HG03457 (cell line): ENCODE results near the gene OGFOD2.

ENCODE experiments used
- ATAC-seq: cut with Tn5 transposase; IDR thresholded peaks from one replicate; pipeline ENCODE4 v1.9.1; 2021; ENCODE audit warnings: moderate number of reproducible peaks; ENCODE audit not compliant: unreplicated experiment

The OGFOD2 gene

GRCh38 chr12:122976648-122976975, 1.6 kb downstream of the OGFOD2 start:
- no peak for ATAC-seq

DNA sequence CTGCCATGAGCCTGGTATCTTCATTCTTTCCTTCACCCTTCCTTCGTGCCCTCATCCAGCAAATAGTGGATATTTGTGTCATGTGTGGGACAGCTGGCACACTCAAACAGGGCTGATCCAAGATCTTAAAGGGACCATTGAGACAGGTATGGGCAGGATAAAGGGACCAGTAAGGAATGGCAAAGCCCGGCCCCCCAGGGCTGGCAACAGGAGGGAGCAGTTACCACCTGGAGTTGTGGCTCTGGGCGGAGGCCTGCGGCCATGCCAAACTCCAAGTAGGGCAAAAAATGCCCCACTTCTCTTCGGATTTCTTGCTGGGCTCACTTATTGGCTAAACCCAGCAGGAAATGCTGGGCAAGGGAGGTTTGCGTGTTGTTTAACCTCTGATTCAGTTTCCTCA, 2.1 kb downstream of the OGFOD2 start:
- ATAC-seq: no peak

GRCh38 chr12:122977655-122978392, 2.8 kb downstream of the OGFOD2 start:
- ATAC-seq: no peak

GRCh38 chr12:122978507-122978955, 3.5 kb downstream of the OGFOD2 start:
- no peak for ATAC-seq

DNA sequence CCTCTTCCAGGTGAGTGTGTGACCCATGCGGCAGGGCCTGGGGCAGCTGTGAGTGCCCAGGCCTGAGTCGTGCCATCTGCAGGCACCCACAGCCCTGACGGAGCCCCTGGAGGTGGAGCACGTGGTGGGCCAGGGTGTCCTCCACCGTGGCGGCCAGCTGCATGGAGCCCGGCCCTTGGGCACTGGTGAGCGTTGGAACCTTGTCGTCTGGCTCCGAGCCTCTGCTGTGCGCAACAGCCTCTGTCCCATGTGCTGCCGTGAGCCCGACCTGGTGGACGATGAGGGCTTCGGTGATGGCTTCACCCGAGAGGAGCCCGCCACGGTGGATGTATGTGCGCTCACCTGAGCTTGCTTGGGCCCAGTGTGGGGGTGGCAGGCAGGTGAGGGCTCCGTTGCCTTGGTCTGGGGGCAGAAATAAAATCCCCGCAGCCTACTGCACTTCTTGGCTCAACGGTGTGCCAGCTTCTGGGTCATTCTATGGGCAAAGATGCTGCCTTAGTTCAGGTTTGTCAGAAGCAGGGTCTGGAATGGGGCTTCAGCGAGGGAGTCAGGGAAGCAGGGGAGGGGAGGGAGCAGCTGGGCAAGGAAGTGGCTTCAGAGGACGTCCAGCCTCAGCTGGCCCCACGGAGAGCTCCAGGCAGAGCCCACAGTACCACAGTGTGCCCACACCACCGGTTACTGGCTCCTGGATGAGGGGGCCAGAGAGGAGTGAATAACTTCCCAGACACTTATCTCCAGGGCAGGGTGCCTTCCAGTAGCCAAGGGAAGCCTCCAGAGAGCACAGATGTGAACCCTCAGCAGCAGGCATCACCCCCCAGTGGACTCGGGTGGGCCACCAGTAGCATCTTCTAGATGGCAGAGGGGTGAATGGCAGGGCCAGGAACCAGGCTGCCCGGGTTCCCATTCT, 4.2 kb downstream of the OGFOD2 start:
- ATAC-seq: no peak

- no peak for ATAC-seq
Measured at GRCh38 chr12:122979908-122980182, 4.8 kb downstream of the OGFOD2 start.

- no peak for ATAC-seq
Measured at GRCh38 chr12:122980183-122981035, 5.4 kb downstream of the OGFOD2 start, which contains the start of gene ARL6IP4. Gene ARL6IP4 (plus strand): TSS chr12:122980681. CDS start chr12:122981140, 459 bp downstream.

- no peak for ATAC-seq
Measured at GRCh38 chr12:122981036-122981471, 6.0 kb downstream of the OGFOD2 start.

DNA sequence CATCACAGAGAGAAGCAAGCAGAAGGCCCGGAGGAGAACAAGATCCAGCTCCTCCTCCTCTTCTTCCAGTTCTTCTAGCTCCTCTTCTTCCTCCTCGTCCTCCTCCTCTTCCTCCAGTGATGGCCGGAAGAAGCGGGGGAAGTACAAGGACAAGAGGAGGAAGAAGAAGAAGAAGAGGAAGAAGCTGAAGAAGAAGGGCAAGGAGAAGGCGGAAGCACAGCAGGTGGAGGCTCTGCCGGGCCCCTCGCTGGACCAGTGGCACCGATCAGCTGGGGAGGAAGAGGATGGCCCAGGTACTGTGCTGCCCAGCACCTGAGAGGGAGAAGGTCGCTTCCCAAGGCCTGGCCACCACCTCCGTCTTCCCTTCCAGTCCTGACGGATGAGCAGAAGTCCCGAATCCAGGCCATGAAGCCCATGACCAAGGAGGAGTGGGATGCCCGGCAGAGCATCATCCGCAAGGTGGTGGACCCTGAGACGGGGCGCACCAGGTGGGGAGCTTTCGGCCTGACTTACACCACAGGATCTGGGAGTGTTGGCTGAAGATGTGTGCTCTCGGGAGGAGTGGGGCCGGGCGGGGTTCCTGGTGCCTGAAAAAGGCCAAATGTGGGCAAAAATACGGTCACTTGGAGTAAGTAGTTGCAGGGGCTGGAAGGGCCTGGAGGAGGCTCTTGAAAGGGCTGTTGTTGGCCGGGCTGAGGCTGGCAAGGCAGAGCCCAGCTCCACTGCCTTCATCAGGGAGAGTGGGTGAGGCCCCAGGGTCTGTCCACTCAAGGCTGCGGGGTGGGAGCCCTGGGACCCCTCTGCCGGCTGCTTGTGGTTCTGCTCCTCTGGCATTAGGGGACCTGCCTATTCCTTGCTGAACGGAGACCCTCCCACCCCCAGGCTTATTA, 6.8 kb downstream of the OGFOD2 start:
- ATAC-seq: no peak

DNA sequence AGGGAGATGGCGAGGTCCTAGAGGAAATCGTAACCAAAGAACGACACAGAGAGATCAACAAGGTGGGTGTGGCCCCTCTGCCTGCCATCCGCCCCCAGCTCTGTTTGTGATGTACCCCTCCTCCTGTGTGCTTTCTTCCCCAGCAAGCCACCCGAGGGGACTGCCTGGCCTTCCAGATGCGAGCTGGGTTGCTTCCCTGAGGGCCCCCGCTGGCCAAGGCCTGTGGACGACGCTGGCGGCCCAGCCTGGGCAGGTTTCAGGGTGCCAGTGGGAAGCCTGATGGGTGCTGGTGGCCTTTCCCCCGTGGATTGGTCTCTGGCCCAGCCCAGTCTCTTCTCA, 7.4 kb downstream of the OGFOD2 start:
- no peak for ATAC-seq

DNA sequence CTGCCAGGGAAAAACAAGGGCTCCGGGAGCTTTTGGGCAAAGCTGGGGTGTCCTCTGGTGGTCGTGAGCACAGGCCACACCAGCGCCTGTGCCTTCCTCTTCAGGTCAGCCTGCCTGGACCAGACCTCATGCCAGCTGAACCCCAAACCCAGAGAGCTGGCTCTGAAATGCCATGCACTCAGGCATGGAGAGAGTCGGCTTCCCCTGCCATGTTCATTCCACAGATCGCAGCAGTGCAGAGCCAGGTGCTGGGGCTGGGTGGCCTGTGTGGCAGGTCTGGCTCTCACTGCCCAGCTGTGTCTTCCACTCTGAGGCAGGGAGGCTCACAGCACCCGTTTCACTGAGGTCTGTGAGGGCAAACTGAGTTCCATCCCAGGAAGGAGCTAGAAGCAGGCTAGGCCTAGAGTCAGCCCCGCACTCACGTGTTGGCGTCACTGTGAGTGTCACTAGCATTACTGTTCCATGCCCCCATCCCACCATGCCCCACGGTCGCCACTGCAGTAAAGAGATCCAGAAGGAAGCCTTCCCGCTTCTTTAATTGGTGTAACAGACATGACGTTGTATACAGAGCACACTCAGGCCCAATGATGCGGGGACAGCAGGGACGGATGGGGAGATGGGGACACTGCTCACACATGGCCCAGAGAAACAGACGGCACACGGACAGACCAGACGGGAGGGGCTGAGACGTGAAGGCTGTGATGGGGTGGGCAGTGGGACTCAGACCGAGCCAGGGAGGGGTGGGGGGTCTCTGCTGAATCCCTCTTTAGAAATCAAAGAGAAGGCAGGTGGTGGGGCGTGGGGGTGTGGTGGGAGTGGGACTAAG, 8.1 kb downstream of the OGFOD2 start:
- ATAC-seq: no peak

GRCh38 chr12:122983789-122984515, 8.9 kb downstream of the OGFOD2 start:
- ATAC-seq: no peak

DNA sequence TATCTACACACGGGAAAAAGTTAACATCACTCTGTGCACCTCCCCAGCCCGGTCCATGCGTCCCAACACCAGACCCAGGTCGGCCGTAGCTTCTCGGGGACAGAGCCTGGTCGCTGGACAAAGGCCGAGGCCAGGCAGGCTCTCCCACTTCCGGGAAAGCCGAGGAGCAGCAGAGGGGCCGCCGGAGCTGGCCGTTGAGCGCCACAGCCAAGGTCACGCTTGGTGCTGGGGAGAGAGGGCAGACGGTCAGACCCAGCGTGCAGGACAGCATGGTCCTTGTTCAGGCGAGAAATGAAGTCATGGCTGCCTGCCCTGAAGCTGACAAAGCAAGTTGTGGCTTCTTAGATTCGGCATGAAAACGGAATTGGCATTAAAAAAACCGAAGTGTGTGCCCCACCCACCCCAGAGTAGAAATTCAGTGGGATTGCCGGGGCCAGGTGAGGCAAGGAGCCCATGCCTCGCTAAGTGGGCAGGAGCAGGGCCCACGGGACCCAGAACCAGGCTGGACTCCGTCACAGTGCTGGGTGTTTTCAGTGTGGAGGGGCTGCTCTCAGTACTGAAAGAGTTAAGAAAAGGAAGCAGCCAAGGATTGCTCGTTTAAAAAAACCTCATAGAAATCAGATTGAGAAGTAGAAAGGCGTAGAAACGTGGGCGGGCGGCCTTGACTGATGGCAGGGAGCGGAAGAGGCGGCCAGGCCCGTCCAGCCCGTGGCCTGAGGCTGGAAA, 9.7 kb downstream of the OGFOD2 start:
- no peak for ATAC-seq

GRCh38 chr12:122985338-122986257, 10.6 kb downstream of the OGFOD2 start:
- no peak for ATAC-seq

DNA sequence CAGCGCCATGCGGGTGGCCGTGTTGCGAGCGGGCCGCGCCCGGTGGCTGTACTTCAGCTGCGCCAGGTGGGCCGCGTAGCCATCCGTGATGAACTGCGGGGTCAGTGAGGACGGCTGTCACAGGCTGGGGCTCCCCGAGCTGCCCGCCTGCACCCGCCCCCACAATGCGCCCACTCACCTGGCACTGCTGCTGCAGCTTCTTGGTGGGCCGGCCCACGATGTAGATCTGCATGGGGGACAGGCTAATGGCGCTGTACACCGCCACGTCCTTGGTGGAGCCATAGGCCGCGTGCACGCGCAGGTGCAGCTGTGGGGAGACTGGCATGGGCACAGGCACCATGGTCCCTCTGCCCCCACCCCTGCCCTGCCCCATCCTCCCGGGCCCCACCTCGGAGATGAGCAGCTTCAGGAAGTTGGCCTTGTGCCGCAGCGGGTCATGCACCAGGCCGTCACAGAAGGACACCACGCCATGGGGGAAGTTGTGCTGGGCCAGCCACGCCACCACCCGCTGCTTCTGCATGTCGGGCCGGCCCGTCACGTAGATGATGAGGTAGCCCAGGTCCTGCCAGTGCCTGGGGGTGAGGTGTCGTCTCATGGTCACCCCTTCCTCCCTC, 11.3 kb downstream of the OGFOD2 start:
- no peak for ATAC-seq

GRCh38 chr12:122987086-122987951, 12.3 kb downstream of the OGFOD2 start:
- no peak for ATAC-seq
